ENCODE measurements around the gene GPR108.

DNA sequence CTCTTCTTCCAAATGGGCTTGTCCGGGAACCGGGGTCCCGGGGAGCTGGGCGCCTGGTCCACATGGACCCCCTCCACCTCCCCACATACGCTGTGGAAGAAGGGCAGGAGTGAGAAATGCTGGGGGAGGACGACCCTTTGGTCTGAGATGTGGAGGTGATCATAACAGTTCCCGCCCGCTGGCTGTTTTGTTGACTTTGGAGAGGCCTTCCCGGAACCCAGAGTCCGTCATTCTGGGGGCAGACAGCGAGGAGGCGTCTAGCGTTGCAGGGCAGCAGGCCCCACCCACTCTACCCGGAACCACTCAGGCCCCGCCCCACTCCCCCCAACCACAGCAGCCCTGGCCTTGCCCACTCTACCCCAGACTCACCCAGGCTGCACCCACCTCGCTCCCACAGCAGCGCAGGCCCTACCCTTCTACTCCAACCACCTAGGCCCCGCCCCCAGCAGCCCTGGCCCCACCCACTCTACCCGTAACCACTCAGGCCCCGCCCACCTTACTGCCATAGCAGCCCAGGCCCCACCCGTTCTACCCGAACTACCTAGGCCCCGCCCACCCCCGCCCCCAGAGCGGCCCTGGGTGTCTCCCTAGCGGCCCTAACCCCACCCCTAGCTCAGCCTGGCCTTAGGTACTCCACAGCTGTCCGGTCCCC, 7.1 kb downstream of the GPR108 start:
- TF ChIP-seq, protein P1, sequence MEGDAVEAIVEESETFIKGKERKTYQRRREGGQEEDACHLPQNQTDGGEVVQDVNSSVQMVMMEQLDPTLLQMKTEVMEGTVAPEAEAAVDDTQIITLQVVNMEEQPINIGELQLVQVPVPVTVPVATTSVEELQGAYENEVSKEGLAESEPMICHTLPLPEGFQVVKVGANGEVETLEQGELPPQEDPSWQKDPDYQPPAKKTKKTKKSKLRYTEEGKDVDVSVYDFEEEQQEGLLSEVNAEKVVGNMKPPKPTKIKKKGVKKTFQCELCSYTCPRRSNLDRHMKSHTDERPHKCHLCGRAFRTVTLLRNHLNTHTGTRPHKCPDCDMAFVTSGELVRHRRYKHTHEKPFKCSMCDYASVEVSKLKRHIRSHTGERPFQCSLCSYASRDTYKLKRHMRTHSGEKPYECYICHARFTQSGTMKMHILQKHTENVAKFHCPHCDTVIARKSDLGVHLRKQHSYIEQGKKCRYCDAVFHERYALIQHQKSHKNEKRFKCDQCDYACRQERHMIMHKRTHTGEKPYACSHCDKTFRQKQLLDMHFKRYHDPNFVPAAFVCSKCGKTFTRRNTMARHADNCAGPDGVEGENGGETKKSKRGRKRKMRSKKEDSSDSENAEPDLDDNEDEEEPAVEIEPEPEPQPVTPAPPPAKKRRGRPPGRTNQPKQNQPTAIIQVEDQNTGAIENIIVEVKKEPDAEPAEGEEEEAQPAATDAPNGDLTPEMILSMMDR (IDR thresholded peaks at IDR 0.05) = no peak
- no peak for TF ChIP-seq POLR2A (IDR thresholded peaks at IDR 0.05)

Measured in esophagus squamous epithelium (tissue), 4 donors.